HL-60 (cell line): ENCODE measurements around the gene LINC01488.
A peak's percentile ranks its signal among the peaks of the same experiment; 100 is the strongest.

ENCODE experiments used
- DNase-seq, 2 experiments: peaks; one replicate each; pipeline ENCODE4 v3.0.0-alpha.2; 2010 to 2020; ENCODE audit warnings: low read depth in 1 of 2, low spot score in 1 of 2
- H3K27ac ChIP-seq: fragments of 250-450 bp; sonication (Bioruptor Pico); replicated peaks from 2 replicates; pipeline ENCODE4 v1.5.1; 2020; ENCODE audit warnings: mild to moderate bottlenecking, moderate library complexity
- H3K27me3 ChIP-seq: fragments of 250-450 bp; sonication (Bioruptor Pico); 2 replicates; pipeline ENCODE4 v1.5.1; 2021; ENCODE audit warnings: mild to moderate bottlenecking, moderate library complexity; ENCODE audit not compliant: insufficient read depth, poor library complexity, severe bottlenecking
- H3K4me3 ChIP-seq: replicated peaks from 2 replicates; pipeline ENCODE4 v1.5.1; 2011; ENCODE audit warnings: mild to moderate bottlenecking, control low read depth, low read length; ENCODE audit not compliant: insufficient read depth
- GABPA ChIP-seq: IDR thresholded peaks from 2 replicates; pipeline ENCODE4 v1.6.1; 2012; ENCODE audit warnings: low read depth
- POLR2AphosphoS5 ChIP-seq: IDR thresholded peaks from 2 replicates; pipeline ENCODE4 v1.6.1; 2012; ENCODE audit warnings: low read depth
- SPI1 ChIP-seq: IDR thresholded peaks from 2 replicates; pipeline ENCODE4 v1.6.1; 2012; ENCODE audit warnings: low read depth, mild to moderate bottlenecking, borderline replicate concordance
- TF ChIP-seq, protein P1 (sequence below): IDR thresholded peaks from 2 replicates; pipeline ENCODE4 v1.6.1; 2012; ENCODE audit warnings: low read depth; ENCODE audit not compliant: insufficient replicate concordance
- TF ChIP-seq, protein P2 (sequence below): IDR thresholded peaks from one replicate; pipeline ENCODE4 v1.5.1; 2011; ENCODE audit warnings: low read length, control low read depth, inconsistent platforms; ENCODE audit not compliant: insufficient read depth

The LINC01488 gene

GRCh38 chr11:69440876-69441275, 40.6 kb upstream of the LINC01488 start:
- no peak overlapping the region for H3K27ac ChIP-seq
- no peak for TF ChIP-seq GABPA
- DNase-seq = no peak
- no peak overlapping the region for H3K4me3 ChIP-seq
- no peaks in the 10 kb centered on the region for H3K27me3 ChIP-seq

DNA sequence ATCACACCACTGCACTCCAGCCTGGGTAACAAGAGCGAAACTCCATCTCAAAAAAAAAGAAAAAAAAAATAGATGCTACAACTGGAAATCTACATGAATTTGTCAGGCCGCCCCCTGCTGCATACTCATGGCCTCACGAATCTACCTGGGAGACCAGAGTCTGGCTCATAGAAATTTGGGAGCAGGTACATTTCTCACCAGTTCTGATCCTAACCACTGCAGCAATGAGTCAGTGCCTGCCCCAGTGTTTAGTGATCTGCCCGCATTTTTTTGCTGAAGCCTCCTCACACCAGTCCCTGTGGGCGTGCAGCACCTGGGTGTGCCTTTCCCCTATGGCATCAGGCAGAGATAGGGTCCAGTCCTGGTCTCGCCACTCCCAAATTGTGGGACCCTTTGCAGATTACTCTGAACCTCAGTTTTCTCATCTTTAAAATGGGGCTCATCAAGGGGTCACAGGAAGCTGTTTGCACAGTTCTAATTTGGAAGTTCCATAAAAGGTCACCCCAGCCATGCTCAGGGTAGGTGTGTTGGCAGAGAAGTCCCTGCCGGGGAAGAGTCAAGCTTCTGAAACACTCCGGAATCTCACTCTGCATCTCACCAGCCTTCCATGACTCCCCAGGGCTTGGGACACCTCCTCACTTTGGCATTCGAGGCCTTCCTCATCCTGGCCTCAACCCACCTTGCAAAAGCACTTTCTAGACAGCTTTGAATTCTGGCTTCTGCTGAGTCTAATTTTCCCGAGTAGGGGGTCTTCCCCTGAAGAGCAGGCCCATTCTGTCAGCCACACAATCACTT, 39.3 kb upstream of the LINC01488 start:
- Histone ChIP-seq H3K27me3 (no peaks in the 10 kb centered on the region), H3K27ac (peak overlapping the region; percentile 96), H3K4me3 (no peak overlapping the region)
- TF ChIP-seq GABPA (no peak), POLR2AphosphoS5 (no peak), SPI1 (no peak)
- TF ChIP-seq, protein P1, sequence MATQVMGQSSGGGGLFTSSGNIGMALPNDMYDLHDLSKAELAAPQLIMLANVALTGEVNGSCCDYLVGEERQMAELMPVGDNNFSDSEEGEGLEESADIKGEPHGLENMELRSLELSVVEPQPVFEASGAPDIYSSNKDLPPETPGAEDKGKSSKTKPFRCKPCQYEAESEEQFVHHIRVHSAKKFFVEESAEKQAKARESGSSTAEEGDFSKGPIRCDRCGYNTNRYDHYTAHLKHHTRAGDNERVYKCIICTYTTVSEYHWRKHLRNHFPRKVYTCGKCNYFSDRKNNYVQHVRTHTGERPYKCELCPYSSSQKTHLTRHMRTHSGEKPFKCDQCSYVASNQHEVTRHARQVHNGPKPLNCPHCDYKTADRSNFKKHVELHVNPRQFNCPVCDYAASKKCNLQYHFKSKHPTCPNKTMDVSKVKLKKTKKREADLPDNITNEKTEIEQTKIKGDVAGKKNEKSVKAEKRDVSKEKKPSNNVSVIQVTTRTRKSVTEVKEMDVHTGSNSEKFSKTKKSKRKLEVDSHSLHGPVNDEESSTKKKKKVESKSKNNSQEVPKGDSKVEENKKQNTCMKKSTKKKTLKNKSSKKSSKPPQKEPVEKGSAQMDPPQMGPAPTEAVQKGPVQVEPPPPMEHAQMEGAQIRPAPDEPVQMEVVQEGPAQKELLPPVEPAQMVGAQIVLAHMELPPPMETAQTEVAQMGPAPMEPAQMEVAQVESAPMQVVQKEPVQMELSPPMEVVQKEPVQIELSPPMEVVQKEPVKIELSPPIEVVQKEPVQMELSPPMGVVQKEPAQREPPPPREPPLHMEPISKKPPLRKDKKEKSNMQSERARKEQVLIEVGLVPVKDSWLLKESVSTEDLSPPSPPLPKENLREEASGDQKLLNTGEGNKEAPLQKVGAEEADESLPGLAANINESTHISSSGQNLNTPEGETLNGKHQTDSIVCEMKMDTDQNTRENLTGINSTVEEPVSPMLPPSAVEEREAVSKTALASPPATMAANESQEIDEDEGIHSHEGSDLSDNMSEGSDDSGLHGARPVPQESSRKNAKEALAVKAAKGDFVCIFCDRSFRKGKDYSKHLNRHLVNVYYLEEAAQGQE = no peak
- TF ChIP-seq, protein P2, sequence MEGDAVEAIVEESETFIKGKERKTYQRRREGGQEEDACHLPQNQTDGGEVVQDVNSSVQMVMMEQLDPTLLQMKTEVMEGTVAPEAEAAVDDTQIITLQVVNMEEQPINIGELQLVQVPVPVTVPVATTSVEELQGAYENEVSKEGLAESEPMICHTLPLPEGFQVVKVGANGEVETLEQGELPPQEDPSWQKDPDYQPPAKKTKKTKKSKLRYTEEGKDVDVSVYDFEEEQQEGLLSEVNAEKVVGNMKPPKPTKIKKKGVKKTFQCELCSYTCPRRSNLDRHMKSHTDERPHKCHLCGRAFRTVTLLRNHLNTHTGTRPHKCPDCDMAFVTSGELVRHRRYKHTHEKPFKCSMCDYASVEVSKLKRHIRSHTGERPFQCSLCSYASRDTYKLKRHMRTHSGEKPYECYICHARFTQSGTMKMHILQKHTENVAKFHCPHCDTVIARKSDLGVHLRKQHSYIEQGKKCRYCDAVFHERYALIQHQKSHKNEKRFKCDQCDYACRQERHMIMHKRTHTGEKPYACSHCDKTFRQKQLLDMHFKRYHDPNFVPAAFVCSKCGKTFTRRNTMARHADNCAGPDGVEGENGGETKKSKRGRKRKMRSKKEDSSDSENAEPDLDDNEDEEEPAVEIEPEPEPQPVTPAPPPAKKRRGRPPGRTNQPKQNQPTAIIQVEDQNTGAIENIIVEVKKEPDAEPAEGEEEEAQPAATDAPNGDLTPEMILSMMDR = no peak
- DNase-seq = no peak

DNA sequence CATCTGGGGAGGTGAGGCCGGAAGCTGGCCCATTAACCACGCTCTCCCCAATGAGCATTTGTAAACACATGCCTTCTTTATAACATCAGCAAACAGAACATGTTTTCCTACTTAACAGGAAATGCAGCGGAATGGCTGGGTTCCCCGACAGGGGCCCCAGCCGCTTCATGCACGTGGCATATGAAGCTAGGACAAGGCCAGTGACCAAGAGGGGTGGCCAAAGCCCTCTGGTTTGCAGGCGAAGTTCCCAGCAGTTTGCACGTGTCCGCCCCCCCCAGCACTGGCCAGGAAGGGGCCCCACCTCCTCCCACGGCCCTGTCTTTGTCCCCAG, 38.7 kb upstream of the LINC01488 start:
- H3K27me3 ChIP-seq = no peaks in the 10 kb centered on the region

More for the DNA sequence above, 38.7 kb upstream of the LINC01488 start:
- DNase-seq = no peak
- TF ChIP-seq GABPA (no peak), SPI1 (no peak), POLR2AphosphoS5 (no peak)
- TF ChIP-seq, protein P2 = no peak
- TF ChIP-seq, protein P1 = no peak
- H3K4me3 ChIP-seq = no peak overlapping the region
- peak overlapping the region; percentile 96 for H3K27ac ChIP-seq
